HEK293 (cell line): Measurements from ENCODE around the gene CNOT11.
A peak's percentile ranks its signal among the peaks of the same experiment; 100 is the strongest.

Experiments
- CTCF ChIP-seq: fragments of 450-650 bp; formaldehyde crosslinking; IDR thresholded peaks from 2 replicates; pipeline ENCODE4 v1.5.1; 2016; ENCODE audit warnings: missing biosample characterization, missing genetic modification characterization
- PRDM10 ChIP-seq: fragments of 450-650 bp; formaldehyde crosslinking; IDR thresholded peaks from 2 replicates; pipeline ENCODE4 v1.5.1; 2016; ENCODE audit warnings: missing biosample characterization, missing genetic modification characterization
- YY1 ChIP-seq: fragments of 450-650 bp; formaldehyde crosslinking; IDR thresholded peaks from 2 replicates; pipeline ENCODE4 v1.5.1; 2018; ENCODE audit warnings: missing biosample characterization, missing genetic modification characterization
- ZNF48 ChIP-seq: fragments of 450-650 bp; formaldehyde crosslinking; IDR thresholded peaks from 2 replicates; pipeline ENCODE4 v1.5.1; 2016; ENCODE audit warnings: missing biosample characterization, missing genetic modification characterization

GRCh38 chr2:101205521-101206479, 46.9 kb upstream of the CNOT11 start:
- TF ChIP-seq ZNF48 (tag by site-specific recombination), result no peak
- TF ChIP-seq CTCF (tag by site-specific recombination), result peak; percentile 30; the same call in 1 of the 2 replicates
- TF ChIP-seq YY1, result no peak
- TF ChIP-seq PRDM10, result no peak
